ENCODE data around the gene KCP. TPM values are rescaled to one million over a fixed set of nuclear protein-coding genes. Genes with fewer than 3 reads are reported as not detected.

Gene KCP
- total and polyA plus RNA-seq, 10 of the 15 experiments (the other 5 are each of a cell fraction or from before 2014, with no cell fraction given): 0.05 to 7.8 (median 2.5) TPM

DNA sequence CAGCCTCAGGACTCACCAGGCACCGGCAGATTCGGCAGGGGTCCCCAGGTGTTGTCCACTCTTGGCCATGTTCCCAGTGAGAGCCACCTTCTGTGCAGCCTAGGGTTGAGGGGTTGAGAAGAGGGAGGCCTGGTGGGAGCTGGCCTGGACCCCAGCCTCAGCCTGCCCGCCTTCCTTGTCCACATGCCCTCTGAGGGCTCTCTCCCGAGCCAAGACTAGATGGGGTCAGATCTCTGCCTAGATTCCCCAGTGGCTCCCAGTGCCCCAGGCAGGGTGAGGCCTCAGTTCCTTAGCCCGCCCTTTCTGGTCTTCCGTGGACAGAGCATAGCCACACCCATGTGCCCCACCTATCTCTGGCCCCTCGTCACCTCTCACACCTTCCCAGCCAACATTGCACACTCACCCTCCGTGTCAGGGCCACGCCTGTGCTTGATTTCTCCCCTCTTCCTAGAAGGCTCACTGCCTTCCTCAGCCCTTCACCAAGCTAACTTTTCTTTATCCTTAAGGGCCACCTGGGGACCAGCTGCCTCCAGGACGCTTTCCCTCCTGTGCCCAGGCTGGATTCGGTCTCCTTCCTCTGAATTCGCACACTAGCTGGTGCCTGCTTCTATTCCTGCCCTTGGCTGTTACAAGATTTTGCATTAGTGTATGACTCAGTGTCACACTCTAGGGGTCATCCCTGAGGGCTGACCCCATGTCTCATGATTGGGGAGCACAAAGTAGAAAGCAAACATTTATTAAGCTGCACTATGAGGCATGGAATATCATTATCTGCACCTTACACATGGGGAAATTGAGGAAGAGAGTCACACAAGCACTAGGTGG is 7.5 kb downstream of the KCP start:
- CTCF ChIA-PET: interaction anchor here (0.6 to 6.2 kb wide), 18 partner anchors 9 to 308 kb away, joined by 3 to 44 read pairs (median 4); partner anchors contain the start of gene TNPO3
- intact Hi-C loops (cut with micrococcal nuclease; ENCODE audit: unreplicated experiment) (no loop called here), in situ Hi-C loops (cut with MboI) (no loop called here)
- Histone ChIP-seq H3K9me3 (replicated peaks; ENCODE audit: control insufficient read depth, insufficient read depth, low read length) (no peaks in the 10 kb centered on the region; the same call in 2 of the 3 replicates), H3K4me3 (no peak overlapping the region), H2AFZ (ENCODE audit: control insufficient read depth, low read depth, low read length) (no peak overlapping the region), H3K9ac (ENCODE audit: control insufficient read depth, insufficient read depth, low read length) (no peak overlapping the region), H3K36me3 (ENCODE audit: control insufficient read depth in 2 of 2, insufficient read depth in 2 of 2, low read length in 1 of 2) (no peaks in the 10 kb centered on the region), H3K27ac (ENCODE audit: control insufficient read depth, insufficient read depth) (no peak overlapping the region), H3K4me1 (ENCODE audit: control insufficient read depth, insufficient read depth, low read length) (peaks cover 10% of the 10 kb centered on the region), H4K20me1 (ENCODE audit: control insufficient read depth, insufficient read depth) (no peaks in the 10 kb centered on the region), H3K79me2 (ENCODE audit: control insufficient read depth, insufficient read depth, low read length) (no peaks in the 10 kb centered on the region), H3K27me3 (replicated peaks in 1 of 2; ENCODE audit: control insufficient read depth in 2 of 2, insufficient read depth in 2 of 2, low read length in 1 of 2) (no peaks in the 10 kb centered on the region), H3K4me2 (ENCODE audit: control insufficient read depth, insufficient read depth) (no peak overlapping the region)
- no peak for TF ChIP-seq SIX5 (IDR thresholded peaks at IDR 0.05; ENCODE audit: low read depth, low read length, severe bottlenecking)
- TF ChIP-seq ZNF622 (IDR thresholded peaks at IDR 0.05): no peak
- no peak for TF ChIP-seq SPI1 (IDR thresholded peaks at IDR 0.05; ENCODE audit: borderline replicate concordance, insufficient read depth, low read depth, low read length)
- no peak for TF ChIP-seq FOS (IDR thresholded peaks at IDR 0.05; ENCODE audit: borderline replicate concordance, extremely low read depth, insufficient read length)
- TF ChIP-seq, protein P1, sequence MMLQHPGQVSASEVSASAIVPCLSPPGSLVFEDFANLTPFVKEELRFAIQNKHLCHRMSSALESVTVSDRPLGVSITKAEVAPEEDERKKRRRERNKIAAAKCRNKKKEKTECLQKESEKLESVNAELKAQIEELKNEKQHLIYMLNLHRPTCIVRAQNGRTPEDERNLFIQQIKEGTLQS (IDR thresholded peaks at IDR 0.05; ENCODE audit: borderline replicate concordance, extremely low read depth, low read depth, low read length): no peak
- no peak for TF ChIP-seq RUNX3 (IDR thresholded peaks at IDR 0.05; ENCODE audit: low read length)
- TF ChIP-seq HDAC6 (IDR thresholded peaks at IDR 0.05; ENCODE audit: unreplicated experiment): no peak
- TF ChIP-seq FOXM1 (IDR thresholded peaks at IDR 0.05; ENCODE audit: low read depth, low read length): no peak
- TF ChIP-seq POLR2A (IDR thresholded peaks at IDR 0.05; ENCODE audit: low read depth, low read length): no peak
- TF ChIP-seq, protein P2, sequence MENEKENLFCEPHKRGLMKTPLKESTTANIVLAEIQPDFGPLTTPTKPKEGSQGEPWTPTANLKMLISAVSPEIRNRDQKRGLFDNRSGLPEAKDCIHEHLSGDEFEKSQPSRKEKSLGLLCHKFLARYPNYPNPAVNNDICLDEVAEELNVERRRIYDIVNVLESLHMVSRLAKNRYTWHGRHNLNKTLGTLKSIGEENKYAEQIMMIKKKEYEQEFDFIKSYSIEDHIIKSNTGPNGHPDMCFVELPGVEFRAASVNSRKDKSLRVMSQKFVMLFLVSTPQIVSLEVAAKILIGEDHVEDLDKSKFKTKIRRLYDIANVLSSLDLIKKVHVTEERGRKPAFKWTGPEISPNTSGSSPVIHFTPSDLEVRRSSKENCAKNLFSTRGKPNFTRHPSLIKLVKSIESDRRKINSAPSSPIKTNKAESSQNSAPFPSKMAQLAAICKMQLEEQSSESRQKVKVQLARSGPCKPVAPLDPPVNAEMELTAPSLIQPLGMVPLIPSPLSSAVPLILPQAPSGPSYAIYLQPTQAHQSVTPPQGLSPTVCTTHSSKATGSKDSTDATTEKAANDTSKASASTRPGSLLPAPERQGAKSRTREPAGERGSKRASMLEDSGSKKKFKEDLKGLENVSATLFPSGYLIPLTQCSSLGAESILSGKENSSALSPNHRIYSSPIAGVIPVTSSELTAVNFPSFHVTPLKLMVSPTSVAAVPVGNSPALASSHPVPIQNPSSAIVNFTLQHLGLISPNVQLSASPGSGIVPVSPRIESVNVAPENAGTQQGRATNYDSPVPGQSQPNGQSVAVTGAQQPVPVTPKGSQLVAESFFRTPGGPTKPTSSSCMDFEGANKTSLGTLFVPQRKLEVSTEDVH (IDR thresholded peaks at IDR 0.05; ENCODE audit: low read depth, partially characterized antibody): no peak
- no peak for ATAC-seq
- RAD21 ChIA-PET (ENCODE audit: unreplicated experiment): interaction anchor here (1.0 to 2.1 kb wide), 4 partner anchors 49 to 263 kb away, joined by 3 to 11 read pairs (median 3); no protein-coding TSS in a partner anchor
- FAIRE-seq: no peak
- no peak for DNase-seq (ENCODE audit: low read depth, low spot score)
- BruUV-seq (replicated peaks): no TSS peak
- SMC1A ChIA-PET (ENCODE audit: uncharacterized antibody, unreplicated experiment): interaction anchor here (1.0 to 2.1 kb wide), 3 partner anchors 44 to 188 kb away, joined by 3 to 20 read pairs (median 4); partner anchors contain the start of gene TNPO3
- POLR2A ChIA-PET: interaction anchor here (0.6 to 1.1 kb wide), 5 partner anchors 40 to 1016 kb away, joined by 3 to 7 read pairs (median 3); no protein-coding TSS in a partner anchor
- WGBS (ENCODE audit: insufficient coverage, insufficient replicate concordance, low lambda C conversion rate, missing lambda C conversion rate): 60% methylated on average over 11 of the region's 12 CpGs

Measured in GM12878 (cell line).